ENCODE data around the gene DNAH5. TPM values are rescaled to one million over a fixed set of nuclear protein-coding genes. Genes with fewer than 3 reads are reported as not detected.

The DNAH5 gene
- polyA plus RNA-seq, 1 donor: 0.34 TPM

DNA sequence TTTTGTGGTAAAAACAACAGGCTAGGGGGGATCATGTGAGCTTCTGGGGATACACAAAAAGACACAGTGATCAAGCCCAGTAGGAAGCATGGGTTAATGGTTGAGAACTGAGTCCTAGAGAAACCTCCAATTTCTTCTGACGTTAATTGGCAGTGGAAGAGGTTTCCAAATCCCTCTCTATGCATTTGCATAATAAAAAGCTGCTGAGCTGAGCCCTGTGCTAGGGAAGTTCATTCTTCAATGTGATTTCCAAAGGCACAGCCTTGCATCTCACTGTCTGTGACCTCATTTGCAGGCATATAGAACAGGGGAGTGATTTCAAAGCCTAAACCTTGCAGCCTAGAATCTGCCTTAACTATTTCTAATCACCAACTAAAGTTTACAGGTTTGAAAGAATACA lies 812 bp downstream of the DNAH5 start:
- Histone ChIP-seq H3K27ac (ENCODE audit: low read length) (no peak overlapping the region), H3K4me3 (ENCODE audit: low read length) (no peak overlapping the region), H3K36me3 (ENCODE audit: control insufficient read depth, insufficient read depth, low read length) (no peaks in the 10 kb centered on the region), H3K9me3 (ENCODE audit: control insufficient read depth, low read depth, low read length) (no peaks in the 10 kb centered on the region), H3K4me1 (ENCODE audit: control insufficient read depth, insufficient read depth, low read length) (no peaks in the 10 kb centered on the region), H3K27me3 (ENCODE audit: control insufficient read depth, insufficient read depth, low read length) (peaks cover 4% of the 10 kb centered on the region)
- no peak for DNase-seq
- no CpG with 5 or more reads among the region's 1 CpG for WGBS (ENCODE audit: insufficient coverage, low lambda C conversion rate)

DNA sequence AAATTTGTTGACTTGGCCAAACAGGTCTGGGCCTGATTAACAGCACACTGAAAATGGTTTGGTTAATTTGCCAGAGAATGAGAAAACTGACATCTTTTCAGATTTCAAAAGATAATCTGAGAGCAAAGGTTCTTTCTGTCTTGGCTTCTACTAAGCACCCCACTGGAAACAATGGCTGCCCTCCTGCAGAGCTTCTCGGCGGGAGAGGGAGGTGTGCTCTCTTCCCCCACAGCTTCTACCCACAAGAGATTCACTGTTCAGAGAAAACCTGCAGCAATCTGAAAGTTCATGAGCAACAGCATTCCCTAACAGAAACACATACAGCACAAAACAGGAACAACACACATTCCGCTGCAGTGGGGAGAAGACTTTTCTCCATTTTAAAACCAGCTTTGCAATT lies 3.0 kb downstream of the DNAH5 start:
- no peaks in the 10 kb centered on the region for H3K36me3 ChIP-seq (ENCODE audit: control insufficient read depth, insufficient read depth, low read length)
- DNase-seq: no peak
- 100% methylated on average over 1 of the region's 3 CpGs for WGBS (ENCODE audit: insufficient coverage, low lambda C conversion rate)

DNA sequence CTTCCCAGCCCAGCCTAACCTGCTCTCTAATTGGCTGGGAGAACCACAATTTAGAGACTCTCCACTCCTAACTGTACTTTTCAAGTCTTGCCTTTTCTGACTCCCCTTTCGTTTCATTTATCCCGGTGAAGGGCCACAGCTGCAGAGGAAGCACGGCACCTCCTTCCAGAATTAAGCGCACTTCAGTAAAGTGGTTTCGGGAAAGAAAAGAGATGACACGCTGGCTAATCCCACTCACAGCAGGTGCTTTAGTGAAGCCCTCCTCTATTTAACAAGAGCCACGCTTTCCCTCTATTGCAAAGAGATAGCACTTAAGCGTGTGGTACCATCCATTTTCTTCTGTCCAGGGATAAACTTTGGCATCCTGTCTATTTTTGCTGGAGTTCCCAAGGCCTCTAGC lies 4.8 kb downstream of the DNAH5 start:
- no peaks in the 10 kb centered on the region for H3K4me1 ChIP-seq (ENCODE audit: control insufficient read depth, insufficient read depth, low read length)
- H3K27ac ChIP-seq (ENCODE audit: low read length): no peak overlapping the region
- DNase-seq: no peak
- no CpG with 5 or more reads among the region's 8 CpGs for WGBS (ENCODE audit: insufficient coverage, low lambda C conversion rate)
- H3K9me3 ChIP-seq (ENCODE audit: control insufficient read depth, low read depth, low read length): no peaks in the 10 kb centered on the region
- H3K36me3 ChIP-seq (ENCODE audit: control insufficient read depth, insufficient read depth, low read length): no peaks in the 10 kb centered on the region
- H3K27me3 ChIP-seq (ENCODE audit: control insufficient read depth, insufficient read depth, low read length): peaks cover 4% of the 10 kb centered on the region
- no peak overlapping the region for H3K4me3 ChIP-seq (ENCODE audit: low read length)

More for the DNA sequence above, 3.0 kb downstream of the DNAH5 start:
- H3K9me3 ChIP-seq (ENCODE audit: control insufficient read depth, low read depth, low read length): no peaks in the 10 kb centered on the region
- H3K4me3 ChIP-seq (ENCODE audit: low read length): no peak overlapping the region
- no peak overlapping the region for H3K27ac ChIP-seq (ENCODE audit: low read length)
- H3K4me1 ChIP-seq (ENCODE audit: control insufficient read depth, insufficient read depth, low read length): no peaks in the 10 kb centered on the region
- peaks cover 4% of the 10 kb centered on the region for H3K27me3 ChIP-seq (ENCODE audit: control insufficient read depth, insufficient read depth, low read length)

DNA sequence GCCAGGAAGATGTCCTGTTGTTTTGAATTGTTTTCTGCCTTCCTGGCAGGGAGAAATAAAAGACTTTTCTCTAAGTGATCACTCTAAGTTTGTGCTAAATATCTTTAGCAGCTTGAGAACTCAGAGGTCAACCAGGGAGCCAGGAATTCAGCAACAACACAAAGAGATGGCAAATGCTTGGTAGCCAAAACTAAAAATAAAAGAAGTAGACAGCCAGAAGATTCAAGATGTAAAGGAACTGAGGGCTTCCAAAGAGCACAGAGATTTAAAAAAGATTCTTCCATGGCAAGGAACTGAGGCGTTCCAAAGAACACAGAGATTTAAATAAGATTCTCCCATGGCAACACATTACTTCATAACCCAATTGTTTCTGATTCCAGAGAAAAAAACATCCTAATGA lies 9.6 kb downstream of the DNAH5 start:
- Histone ChIP-seq H3K27ac (ENCODE audit: low read length) (no peak overlapping the region), H3K9me3 (ENCODE audit: control insufficient read depth, low read depth, low read length) (no peaks in the 10 kb centered on the region), H3K27me3 (ENCODE audit: control insufficient read depth, insufficient read depth, low read length) (peaks cover 2% of the 10 kb centered on the region), H3K36me3 (ENCODE audit: control insufficient read depth, insufficient read depth, low read length) (no peaks in the 10 kb centered on the region), H3K4me1 (ENCODE audit: control insufficient read depth, insufficient read depth, low read length) (no peaks in the 10 kb centered on the region), H3K4me3 (ENCODE audit: low read length) (no peak overlapping the region)
- no peak for DNase-seq
- no CpG with 5 or more reads among the region's 1 CpG for WGBS (ENCODE audit: insufficient coverage, low lambda C conversion rate)

DNA sequence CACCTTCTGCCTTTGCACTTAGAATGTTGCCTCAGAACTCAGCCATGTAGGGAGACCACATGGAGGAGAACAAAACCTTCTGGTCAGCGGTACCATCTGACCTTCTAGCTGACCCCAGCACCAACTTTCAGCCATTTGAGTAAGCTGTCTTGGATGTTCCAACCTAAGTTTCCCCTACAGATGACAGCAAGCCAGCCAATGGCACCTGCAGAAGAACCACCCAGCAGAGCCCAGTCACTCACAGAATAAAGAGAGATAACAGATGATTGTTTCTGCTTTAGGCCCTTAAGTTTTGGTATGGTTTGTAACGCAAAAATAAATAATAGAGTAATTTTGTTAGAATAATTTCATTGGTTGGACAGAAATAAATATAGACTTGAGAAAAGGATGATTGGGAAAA lies 10.4 kb downstream of the DNAH5 start:
- Histone ChIP-seq H3K4me3 (ENCODE audit: low read length) (no peak overlapping the region), H3K36me3 (ENCODE audit: control insufficient read depth, insufficient read depth, low read length) (no peaks in the 10 kb centered on the region), H3K27me3 (ENCODE audit: control insufficient read depth, insufficient read depth, low read length) (no peaks in the 10 kb centered on the region), H3K4me1 (ENCODE audit: control insufficient read depth, insufficient read depth, low read length) (no peaks in the 10 kb centered on the region), H3K9me3 (ENCODE audit: control insufficient read depth, low read depth, low read length) (no peaks in the 10 kb centered on the region), H3K27ac (ENCODE audit: low read length) (no peak overlapping the region)
- no peak for DNase-seq
- 80% methylated on average over 1 of the region's 2 CpGs for WGBS (ENCODE audit: insufficient coverage, low lambda C conversion rate)

DNA sequence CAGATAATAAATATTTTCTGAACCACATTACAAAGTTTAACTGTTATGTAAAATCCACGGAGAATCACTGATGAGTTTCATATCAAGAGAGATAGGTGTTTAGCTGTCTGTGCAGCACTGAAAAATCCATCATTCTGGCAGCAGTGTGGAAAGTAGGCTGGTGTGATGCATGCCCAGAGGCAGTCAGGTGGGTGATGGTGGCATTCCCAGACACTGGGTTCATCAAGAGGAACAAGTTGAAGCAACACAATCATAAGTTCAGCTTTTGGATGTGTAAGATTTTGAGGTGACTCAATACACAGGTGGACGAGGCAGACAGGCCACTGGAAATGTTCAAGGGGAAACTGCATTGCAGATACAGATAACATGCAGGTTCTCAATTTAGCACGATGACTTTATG lies 11.9 kb downstream of the DNAH5 start:
- Histone ChIP-seq H3K4me1 (ENCODE audit: control insufficient read depth, insufficient read depth, low read length) (no peaks in the 10 kb centered on the region), H3K27ac (ENCODE audit: low read length) (no peak overlapping the region), H3K36me3 (ENCODE audit: control insufficient read depth, insufficient read depth, low read length) (no peaks in the 10 kb centered on the region), H3K27me3 (ENCODE audit: control insufficient read depth, insufficient read depth, low read length) (no peaks in the 10 kb centered on the region), H3K9me3 (ENCODE audit: control insufficient read depth, low read depth, low read length) (no peaks in the 10 kb centered on the region), H3K4me3 (ENCODE audit: low read length) (no peak overlapping the region)
- WGBS (ENCODE audit: insufficient coverage, low lambda C conversion rate): 100% methylated on average over 1 of the region's 3 CpGs
- DNase-seq: no peak

DNA sequence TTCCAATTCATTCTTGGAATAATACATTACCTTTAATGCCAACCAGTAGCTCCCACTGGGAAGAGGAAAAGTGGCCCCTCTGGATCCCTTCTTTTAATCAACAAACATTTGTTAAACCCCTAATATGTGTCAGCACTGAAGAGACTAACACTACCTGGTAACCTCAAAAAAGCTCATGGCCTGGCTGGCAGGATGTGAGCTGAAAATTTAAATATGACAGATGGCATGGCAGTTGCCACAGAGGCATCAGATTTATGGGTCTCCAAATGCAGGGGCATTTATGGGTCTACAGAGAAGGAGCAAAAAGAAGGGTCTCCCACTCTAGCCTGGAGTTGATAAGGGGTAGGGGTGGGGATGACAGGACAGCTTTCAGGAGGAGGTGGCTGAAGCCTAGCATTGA lies 12.5 kb downstream of the DNAH5 start:
- no peaks in the 10 kb centered on the region for H3K36me3 ChIP-seq (ENCODE audit: control insufficient read depth, insufficient read depth, low read length)
- no peaks in the 10 kb centered on the region for H3K27me3 ChIP-seq (ENCODE audit: control insufficient read depth, insufficient read depth, low read length)
- H3K27ac ChIP-seq (ENCODE audit: low read length): no peak overlapping the region
- DNase-seq: no peak
- H3K4me3 ChIP-seq (ENCODE audit: low read length): no peak overlapping the region
- no peaks in the 10 kb centered on the region for H3K4me1 ChIP-seq (ENCODE audit: control insufficient read depth, insufficient read depth, low read length)
- no peaks in the 10 kb centered on the region for H3K9me3 ChIP-seq (ENCODE audit: control insufficient read depth, low read depth, low read length)

DNA sequence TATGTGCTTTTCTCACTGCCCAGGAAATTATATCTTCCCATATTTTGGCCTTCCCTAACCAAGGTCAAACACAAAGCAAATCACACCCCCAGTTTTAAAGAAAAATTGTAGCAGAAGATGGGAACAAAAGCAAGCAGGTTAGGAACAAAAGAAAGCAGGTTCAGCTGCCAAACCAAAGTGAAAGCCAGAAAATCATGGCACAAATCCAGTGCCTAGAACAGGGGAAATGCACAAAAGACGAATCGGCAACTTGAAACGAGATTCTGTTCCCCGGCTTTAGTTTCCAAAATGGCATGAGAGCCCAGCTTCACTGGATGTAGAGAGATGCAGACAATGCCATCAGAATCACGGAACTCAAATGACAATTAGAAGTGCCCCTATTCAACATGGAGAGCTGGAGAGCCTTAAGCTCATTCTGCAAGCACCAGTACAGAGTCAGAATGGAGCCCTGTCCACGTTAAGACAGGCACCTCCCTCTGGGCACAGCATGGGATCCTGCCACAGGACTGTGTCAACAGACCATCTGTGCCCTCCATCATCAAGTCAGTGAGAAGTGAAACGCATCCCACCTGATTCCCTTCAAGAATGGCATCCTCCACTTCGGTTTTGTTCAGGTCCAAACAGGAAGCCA lies 13.8 kb downstream of the DNAH5 start:
- Histone ChIP-seq H3K4me3 (ENCODE audit: low read length) (no peak overlapping the region), H3K9me3 (ENCODE audit: control insufficient read depth, low read depth, low read length) (no peaks in the 10 kb centered on the region), H3K4me1 (ENCODE audit: control insufficient read depth, insufficient read depth, low read length) (no peaks in the 10 kb centered on the region), H3K27ac (ENCODE audit: low read length) (no peak overlapping the region), H3K36me3 (ENCODE audit: control insufficient read depth, insufficient read depth, low read length) (no peaks in the 10 kb centered on the region), H3K27me3 (ENCODE audit: control insufficient read depth, insufficient read depth, low read length) (no peaks in the 10 kb centered on the region)
- WGBS (ENCODE audit: insufficient coverage, low lambda C conversion rate): no CpG with 5 or more reads among the region's 8 CpGs
- no peak for DNase-seq

DNA sequence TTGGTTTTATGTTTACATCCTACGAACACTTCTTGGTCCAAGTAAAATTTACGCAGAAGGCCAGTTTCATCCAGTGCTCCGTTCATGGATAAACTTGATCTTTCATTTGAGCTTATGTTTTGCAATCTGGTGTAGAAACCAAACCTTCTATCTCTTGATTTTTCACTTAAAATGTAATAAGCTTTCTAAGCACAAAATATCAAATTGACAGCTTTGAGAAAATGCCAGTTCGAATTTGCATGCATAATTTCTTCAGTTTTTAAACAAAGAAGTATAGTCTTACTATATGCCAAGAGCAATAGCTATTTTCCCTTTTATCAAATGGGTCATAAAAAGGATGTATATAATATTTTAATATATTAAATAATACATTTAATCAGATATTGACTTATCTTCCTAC lies 17.8 kb downstream of the DNAH5 start:
- WGBS (ENCODE audit: insufficient coverage, low lambda C conversion rate): 100% methylated on average over 1 of the region's 4 CpGs
- Histone ChIP-seq H3K4me1 (ENCODE audit: control insufficient read depth, insufficient read depth, low read length) (no peaks in the 10 kb centered on the region), H3K36me3 (ENCODE audit: control insufficient read depth, insufficient read depth, low read length) (no peaks in the 10 kb centered on the region), H3K27me3 (ENCODE audit: control insufficient read depth, insufficient read depth, low read length) (no peaks in the 10 kb centered on the region), H3K4me3 (ENCODE audit: low read length) (no peak overlapping the region), H3K9me3 (ENCODE audit: control insufficient read depth, low read depth, low read length) (no peaks in the 10 kb centered on the region), H3K27ac (ENCODE audit: low read length) (no peak overlapping the region)
- no peak for DNase-seq

DNA sequence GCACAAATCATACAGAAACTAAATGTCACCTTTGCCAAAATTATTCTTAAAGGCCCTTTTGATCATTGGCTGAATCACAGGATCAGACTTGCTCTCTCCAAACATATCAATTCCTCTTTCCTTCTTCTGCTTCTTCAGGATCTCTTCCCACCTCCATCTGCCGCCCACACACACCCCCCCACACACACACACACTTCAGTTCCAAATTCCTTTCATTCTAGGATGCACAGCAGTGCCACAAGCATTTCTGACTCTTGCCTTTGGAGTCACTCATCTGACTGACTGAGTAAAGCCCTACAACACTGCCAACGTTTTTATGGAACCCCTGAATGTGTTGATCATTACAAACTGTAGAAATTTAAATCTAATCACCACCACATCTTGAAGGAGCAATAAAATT lies 22.9 kb downstream of the DNAH5 start:
- WGBS (ENCODE audit: insufficient coverage, low lambda C conversion rate): no CpG with 5 or more reads among the region's 2 CpGs

DNA sequence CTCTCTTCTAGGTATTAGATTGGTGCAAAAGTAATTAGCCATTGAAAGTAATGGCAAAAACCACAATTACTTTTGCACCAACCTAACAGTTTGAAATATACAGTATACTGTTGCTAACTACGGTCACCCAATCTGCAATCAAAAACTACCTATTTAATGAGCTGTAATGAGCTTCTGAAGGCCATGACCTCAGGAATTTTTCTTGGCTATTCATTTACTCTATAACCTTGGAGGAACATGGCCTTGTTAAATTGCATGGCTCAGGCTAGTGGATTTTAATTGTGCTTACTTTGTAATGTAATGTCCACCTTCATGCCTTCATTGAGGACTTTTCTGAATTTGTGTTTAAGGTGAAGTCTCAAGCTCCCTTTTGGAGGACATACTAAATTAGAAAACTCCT lies 24.7 kb downstream of the DNAH5 start:
- WGBS (ENCODE audit: insufficient coverage, low lambda C conversion rate): no CpG with 5 or more reads among the region's 1 CpG
- Histone ChIP-seq H3K4me3 (ENCODE audit: low read length) (no peak overlapping the region), H3K9me3 (ENCODE audit: control insufficient read depth, low read depth, low read length) (no peaks in the 10 kb centered on the region), H3K27me3 (ENCODE audit: control insufficient read depth, insufficient read depth, low read length) (no peaks in the 10 kb centered on the region), H3K27ac (ENCODE audit: low read length) (no peak overlapping the region), H3K4me1 (ENCODE audit: control insufficient read depth, insufficient read depth, low read length) (no peaks in the 10 kb centered on the region), H3K36me3 (ENCODE audit: control insufficient read depth, insufficient read depth, low read length) (no peaks in the 10 kb centered on the region)
- no peak for DNase-seq

More for the DNA sequence above, 22.9 kb downstream of the DNAH5 start:
- no peak overlapping the region for H3K27ac ChIP-seq (ENCODE audit: low read length)
- H3K9me3 ChIP-seq (ENCODE audit: control insufficient read depth, low read depth, low read length): no peaks in the 10 kb centered on the region
- no peaks in the 10 kb centered on the region for H3K4me1 ChIP-seq (ENCODE audit: control insufficient read depth, insufficient read depth, low read length)
- no peak for DNase-seq
- no peak overlapping the region for H3K4me3 ChIP-seq (ENCODE audit: low read length)
- H3K27me3 ChIP-seq (ENCODE audit: control insufficient read depth, insufficient read depth, low read length): no peaks in the 10 kb centered on the region
- H3K36me3 ChIP-seq (ENCODE audit: control insufficient read depth, insufficient read depth, low read length): no peaks in the 10 kb centered on the region

All from large intestine (tissue), 3 donors.